HTR-8/SVneo (cell line): ENCODE data around the gene SAMD4B.
A peak's percentile ranks its signal among the peaks of the same experiment; 100 is the strongest.

Source experiments
- DNase-seq: peaks from one replicate; pipeline ENCODE4 v3.0.0; 2011; ENCODE audit warnings: low spot score, mixed read lengths; ENCODE audit not compliant: insufficient read length
- FAIRE-seq: peaks from 2 replicates; lab custom pipeline; 2011; peaks lifted over from hg19 to GRCh38; lab: Jason Lieb, UNC

Gene SAMD4B, protein sequence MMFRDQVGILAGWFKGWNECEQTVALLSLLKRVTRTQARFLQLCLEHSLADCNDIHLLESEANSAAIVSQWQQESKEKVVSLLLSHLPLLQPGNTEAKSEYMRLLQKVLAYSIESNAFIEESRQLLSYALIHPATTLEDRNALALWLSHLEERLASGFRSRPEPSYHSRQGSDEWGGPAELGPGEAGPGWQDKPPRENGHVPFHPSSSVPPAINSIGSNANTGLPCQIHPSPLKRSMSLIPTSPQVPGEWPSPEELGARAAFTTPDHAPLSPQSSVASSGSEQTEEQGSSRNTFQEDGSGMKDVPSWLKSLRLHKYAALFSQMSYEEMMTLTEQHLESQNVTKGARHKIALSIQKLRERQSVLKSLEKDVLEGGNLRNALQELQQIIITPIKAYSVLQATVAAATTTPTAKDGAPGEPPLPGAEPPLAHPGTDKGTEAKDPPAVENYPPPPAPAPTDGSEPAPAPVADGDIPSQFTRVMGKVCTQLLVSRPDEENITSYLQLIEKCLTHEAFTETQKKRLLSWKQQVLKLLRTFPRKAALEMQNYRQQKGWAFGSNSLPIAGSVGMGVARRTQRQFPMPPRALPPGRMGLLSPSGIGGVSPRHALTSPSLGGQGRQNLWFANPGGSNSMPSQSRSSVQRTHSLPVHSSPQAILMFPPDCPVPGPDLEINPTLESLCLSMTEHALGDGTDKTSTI

DNA sequence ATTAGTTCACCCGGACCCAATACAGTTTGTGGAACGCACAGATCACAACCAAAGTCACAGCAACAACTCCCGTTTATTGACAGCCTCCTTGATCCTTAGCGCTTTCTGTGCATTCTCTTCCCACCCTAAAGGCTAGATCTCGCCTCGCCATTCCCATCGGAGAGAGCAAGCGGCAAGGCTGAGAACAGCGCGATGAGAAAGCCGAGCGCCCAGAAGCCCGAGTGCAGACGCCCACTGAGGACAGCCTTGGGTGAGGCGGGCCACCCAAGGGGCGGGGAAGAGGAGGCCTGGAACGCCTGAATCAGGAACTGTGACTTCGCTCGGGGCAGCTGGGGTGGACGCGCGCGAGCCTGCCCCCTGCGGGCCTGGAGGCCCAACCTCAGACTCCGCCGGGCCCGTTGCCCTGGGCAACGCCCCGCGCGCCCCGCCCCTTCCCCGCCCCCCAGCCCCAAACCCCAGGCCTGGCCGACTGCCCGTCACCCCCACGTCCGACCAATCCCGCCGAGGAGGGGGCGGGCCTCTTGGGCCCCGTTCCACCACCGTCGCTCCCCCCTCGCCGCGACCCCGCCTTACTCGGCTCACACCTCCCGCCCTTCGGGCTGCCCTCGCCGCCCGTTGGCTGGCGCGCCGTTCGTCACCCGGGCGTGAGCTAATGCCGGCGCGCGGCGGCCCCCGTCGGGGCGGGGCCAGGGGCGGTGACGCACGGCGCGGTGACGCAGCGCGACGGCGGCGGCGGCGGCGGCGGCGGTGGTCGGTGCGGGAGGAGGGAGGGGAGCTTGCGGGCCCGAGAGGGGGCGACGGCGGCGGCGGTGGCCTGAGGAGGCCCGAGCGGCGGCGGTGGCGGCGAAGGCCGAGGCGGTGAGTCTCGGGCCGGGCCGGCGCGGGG is at the start of gene SAMD4B:
Gene SAMD4B (plus strand): TSS at position 703 of the 886 bp plus-strand sequence. CDS start 14,473 bp downstream, outside the sequence.
- FAIRE-seq (peak; percentile 99), DNase-seq (peak; percentile 95)

DNA sequence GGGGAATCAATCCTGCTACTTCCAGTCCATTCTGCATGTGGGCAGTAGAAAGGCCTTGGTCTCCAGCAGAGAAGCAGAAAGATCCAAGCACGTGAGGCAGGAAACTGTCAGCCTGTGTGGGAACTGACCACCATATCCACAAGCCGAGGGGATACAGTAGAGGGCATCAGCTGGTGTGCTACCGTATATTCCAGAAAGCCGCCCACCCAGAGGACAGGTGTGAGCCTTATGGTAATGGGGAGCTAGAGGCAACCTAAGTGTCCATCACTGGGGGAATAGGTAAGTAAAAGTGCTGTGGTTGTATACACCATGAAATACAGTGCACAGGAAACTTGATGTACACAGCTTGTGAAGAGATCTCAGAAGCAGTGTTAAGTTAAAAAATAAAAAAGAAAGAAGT is 48.8 kb upstream of the SAMD4B start:
- FAIRE-seq (no peak), DNase-seq (no peak)

DNA sequence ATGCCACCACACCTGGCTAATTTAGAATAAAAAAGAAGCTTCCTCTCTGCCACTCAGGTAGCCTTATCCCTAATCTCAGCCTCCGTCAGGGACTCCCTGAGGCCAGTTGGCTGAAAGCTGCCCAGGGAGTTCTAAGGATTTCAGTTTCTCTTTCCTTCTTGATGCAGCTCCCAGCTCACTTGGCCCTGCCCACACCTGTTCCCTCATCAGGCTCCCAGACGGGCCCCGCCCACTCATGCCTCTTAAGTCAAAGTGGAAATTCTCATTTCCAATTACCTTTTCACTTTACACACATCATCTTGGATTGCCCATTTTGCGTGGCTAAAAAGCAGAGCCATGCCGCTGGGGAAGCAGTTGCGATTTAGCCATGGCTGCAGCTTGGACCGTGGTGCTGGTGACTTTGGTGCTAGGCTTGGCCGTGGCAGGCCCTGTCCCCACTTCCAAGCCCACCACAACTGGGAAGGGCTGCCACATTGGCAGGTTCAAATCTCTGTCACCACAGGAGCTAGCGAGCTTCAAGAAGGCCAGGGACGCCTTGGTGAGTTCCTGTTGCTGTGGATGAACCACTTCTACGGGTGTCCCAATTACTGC is 46.1 kb upstream of the SAMD4B start, which contains the start of gene IFNL1:
Gene IFNL1 (plus strand): TSS at position 353 of the 591 bp plus-strand sequence. CDS start 15 bp downstream, at position 368.
- FAIRE-seq (no peak), DNase-seq (no peak)

DNA sequence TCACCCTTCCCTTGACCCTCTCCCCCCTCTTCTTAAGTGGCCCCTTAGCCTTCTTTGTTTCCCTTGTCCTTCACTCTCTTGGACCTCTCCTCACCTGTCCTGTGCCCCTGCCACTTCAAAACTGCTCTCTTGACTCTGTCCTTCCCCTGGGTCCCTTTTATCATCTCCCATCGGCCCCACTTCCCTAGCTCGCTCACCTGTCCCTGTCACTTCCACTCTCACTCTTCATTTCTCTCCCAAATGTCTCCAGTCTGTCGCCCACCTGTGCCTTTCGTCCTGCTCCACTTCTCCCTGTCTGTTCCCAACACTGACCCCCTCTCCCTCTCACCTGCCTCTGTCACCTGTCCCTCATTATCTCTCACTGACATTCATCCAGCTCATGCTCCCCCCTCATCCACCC is 45.3 kb upstream of the SAMD4B start:
- FAIRE-seq, result no peak

DNA sequence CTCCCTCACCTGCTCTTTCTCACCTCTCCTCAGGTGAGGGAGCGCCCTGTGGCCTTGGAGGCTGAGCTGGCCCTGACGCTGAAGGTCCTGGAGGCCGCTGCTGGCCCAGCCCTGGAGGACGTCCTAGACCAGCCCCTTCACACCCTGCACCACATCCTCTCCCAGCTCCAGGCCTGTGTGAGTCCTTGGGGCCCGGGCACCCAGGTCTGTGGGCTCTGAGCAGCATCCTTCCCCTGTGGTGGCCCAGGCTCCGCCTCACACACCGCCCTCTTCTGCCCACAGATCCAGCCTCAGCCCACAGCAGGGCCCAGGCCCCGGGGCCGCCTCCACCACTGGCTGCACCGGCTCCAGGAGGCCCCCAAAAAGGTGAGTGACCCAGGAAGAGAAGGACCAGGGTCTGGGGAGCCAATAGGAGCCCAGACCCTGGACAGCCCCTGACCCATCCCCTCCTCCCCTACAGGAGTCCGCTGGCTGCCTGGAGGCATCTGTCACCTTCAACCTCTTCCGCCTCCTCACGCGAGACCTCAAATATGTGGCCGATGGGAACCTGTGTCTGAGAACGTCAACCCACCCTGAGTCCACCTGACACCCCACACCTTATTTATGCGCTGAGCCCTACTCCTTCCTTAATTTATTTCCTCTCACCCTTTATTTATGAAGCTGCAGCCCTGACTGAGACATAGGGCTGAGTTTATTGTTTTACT is 44.1 kb upstream of the SAMD4B start:
- DNase-seq (no peak), FAIRE-seq (no peak)

More for the DNA sequence above, 45.3 kb upstream of the SAMD4B start:
- no peak for DNase-seq

- DNase-seq (no peak), FAIRE-seq (no peak)
Observed at GRCh38 chr19:39299404-39299803, 42.8 kb upstream of the SAMD4B start.

- FAIRE-seq, result no peak
Observed at GRCh38 chr19:39299832-39300231, 42.4 kb upstream of the SAMD4B start.

DNA sequence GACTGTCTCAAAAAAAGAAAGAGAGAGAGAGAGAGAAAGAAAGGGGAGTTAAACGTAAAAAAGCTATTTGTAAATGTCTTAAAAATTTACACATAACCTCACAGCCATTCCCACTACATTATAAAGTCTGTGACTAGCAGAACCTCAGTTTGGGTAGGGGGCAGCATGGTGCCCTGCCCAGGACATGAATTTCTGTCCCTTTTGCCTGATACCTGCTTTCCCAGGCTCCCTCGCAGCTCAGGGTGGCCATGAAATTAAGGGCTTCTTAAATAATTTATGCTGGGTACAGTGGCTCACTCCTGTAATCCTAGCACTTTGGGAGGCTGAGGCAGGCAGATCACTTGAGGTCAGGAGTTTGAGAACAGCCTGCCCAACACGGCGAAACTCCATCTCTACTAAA is 41.2 kb upstream of the SAMD4B start:
- DNase-seq (no peak), FAIRE-seq (no peak)

More at GRCh38 chr19:39299832-39300231, 42.4 kb upstream of the SAMD4B start:
- DNase-seq, result no peak

DNA sequence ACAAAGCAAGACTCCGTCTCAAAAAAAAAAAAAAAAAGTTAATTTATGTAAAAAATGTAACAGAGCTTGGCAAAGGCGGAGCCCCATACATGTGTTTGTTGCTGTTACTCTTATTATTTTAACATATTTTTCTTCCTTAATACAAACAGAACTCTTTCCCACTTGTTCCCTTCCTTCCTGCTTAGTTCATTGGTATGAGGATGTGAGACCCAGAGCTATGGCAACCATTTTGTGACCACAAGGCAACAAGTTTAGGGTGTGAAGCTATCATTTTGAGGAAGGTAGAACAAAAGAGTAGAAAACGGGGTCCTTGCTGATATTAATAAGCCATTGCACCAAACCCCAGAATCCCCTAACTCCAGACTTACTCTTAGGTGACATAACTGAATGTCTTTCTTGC is 40.7 kb upstream of the SAMD4B start:
- FAIRE-seq (no peak), DNase-seq (no peak)

GRCh38 chr19:39303373-39304184 is 38.6 kb upstream of the SAMD4B start:
- no peak for FAIRE-seq
- no peak for DNase-seq

- DNase-seq (no peak), FAIRE-seq (no peak)
Observed at GRCh38 chr19:39304185-39304513, 38.1 kb upstream of the SAMD4B start.

GRCh38 chr19:39304701-39305571 is 37.3 kb upstream of the SAMD4B start:
- no peak for FAIRE-seq
- DNase-seq, result no peak

- no peak for DNase-seq
- no peak for FAIRE-seq
Observed at GRCh38 chr19:39306075-39306474, 36.1 kb upstream of the SAMD4B start.

GRCh38 chr19:39307046-39307821 is 35.0 kb upstream of the SAMD4B start:
- FAIRE-seq, result no peak

DNA sequence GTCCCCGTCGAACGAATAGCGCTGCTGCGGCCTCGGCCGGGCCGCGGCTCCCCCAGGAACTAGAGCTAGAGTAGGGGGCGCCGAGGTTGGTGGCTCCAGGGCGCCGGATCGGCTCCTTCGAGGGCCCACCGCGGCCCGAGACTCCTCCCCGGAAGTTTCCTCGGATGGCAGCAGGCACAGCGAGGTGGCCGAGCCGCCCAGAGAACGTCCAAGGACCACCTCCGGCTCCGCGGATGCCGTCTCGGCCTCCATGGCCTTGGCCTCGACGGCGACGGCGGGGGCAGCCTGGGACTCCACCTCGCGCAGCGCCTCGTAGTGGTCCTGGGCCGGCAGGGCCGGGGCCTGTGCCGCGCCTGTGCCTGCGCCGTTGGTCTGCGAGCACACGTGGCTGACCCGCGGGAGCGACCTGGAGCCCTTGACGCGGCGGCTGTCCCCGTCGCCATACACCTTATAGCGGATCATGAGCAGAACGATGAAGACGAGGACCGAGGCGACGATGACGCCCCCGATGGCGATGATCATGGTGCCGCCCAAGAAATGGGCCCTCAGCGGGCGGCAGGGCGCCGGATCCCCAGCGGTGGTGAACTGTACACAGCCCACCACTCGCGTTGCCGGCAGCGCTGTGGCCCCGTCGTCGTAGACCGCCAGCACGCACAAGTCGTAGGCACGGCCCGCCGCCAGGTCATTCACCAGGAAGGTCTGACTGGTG is 34.2 kb upstream of the SAMD4B start:
- DNase-seq (no peak), FAIRE-seq (no peak)

More at GRCh38 chr19:39307046-39307821, 35.0 kb upstream of the SAMD4B start:
- no peak for DNase-seq

DNA sequence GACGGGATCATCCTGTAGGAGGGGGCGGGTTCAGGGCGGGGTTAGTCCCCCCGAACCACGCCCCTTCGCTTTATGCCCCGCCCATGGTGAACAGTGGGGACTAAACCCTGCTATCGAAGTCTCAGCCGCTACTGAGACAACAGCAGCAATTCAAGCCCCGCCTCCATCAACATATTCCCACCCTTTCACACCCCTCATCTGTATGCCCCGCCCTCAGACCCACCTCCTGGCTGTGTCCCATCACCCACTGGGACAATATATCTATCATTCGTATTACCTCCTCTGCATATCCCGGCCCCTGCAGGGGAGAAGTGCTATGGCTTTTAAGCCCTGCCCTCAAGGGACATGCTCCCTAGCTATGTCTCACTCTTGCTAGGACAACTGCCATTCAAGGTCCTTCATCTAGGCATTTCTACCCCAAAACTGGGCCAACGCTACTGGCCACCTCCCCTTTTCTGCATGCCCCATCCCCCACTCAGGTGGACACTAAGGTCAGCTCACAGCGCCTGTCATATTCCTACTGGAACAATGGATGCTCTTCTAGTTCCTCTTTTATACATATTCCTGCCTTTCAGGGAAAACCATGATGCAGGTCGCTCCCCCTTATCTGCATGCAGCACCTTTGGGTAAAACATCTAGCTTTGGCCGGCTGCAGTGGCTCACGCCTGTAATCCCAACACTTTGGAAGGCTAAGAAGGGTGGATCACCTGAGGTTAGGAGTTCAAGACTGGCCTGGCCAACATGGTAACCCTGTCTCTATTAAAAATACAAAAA is 33.5 kb upstream of the SAMD4B start:
- DNase-seq (no peak), FAIRE-seq (no peak)
